HG02840 (cell line): ENCODE measurements around the gene PLXNA1.

Source experiments
- ATAC-seq: cut with Tn5 transposase; IDR thresholded peaks from one replicate; pipeline ENCODE4 v1.9.1; 2021; ENCODE audit warnings: mild to moderate bottlenecking, moderate library complexity, moderate number of reproducible peaks; ENCODE audit not compliant: unreplicated experiment, low FRiP score

The PLXNA1 gene

GRCh38 chr3:126952261-126952982 lies 30.5 kb upstream of the PLXNA1 start:
- no peak for ATAC-seq

GRCh38 chr3:126952983-126953660 lies 29.8 kb upstream of the PLXNA1 start:
- no peak for ATAC-seq

GRCh38 chr3:126954141-126954842 lies 28.6 kb upstream of the PLXNA1 start:
- peak; percentile 47 for ATAC-seq

GRCh38 chr3:126955004-126955790 lies 27.7 kb upstream of the PLXNA1 start:
- peak; percentile 74 for ATAC-seq

GRCh38 chr3:126956361-126956760 lies 26.6 kb upstream of the PLXNA1 start:
- no peak for ATAC-seq

- no peak for ATAC-seq
Observed at GRCh38 chr3:126956866-126957650, 25.9 kb upstream of the PLXNA1 start.

- ATAC-seq = no peak
Observed at GRCh38 chr3:126957776-126958637, 24.9 kb upstream of the PLXNA1 start.

GRCh38 chr3:126958638-126959085 lies 24.3 kb upstream of the PLXNA1 start:
- no peak for ATAC-seq

GRCh38 chr3:126959136-126959920 lies 23.6 kb upstream of the PLXNA1 start:
- ATAC-seq = no peak

GRCh38 chr3:126959921-126960603 lies 22.9 kb upstream of the PLXNA1 start:
- no peak for ATAC-seq

- no peak for ATAC-seq
Observed at GRCh38 chr3:126960604-126960995, 22.3 kb upstream of the PLXNA1 start.

- ATAC-seq = no peak
Observed at GRCh38 chr3:126961191-126961790, 21.6 kb upstream of the PLXNA1 start.

- no peak for ATAC-seq
Observed at GRCh38 chr3:126961791-126962461, 21.0 kb upstream of the PLXNA1 start.

- ATAC-seq = no peak
Observed at GRCh38 chr3:126962756-126963155, 20.2 kb upstream of the PLXNA1 start.

GRCh38 chr3:126963261-126964190 lies 19.4 kb upstream of the PLXNA1 start:
- ATAC-seq = no peak

GRCh38 chr3:126964261-126964660 lies 18.7 kb upstream of the PLXNA1 start:
- ATAC-seq = no peak
